ENCODE measurements around the gene COX11. TPM values are rescaled to one million over a fixed set of nuclear protein-coding genes. Genes with fewer than 3 reads are reported as not detected.

The COX11 gene, protein sequence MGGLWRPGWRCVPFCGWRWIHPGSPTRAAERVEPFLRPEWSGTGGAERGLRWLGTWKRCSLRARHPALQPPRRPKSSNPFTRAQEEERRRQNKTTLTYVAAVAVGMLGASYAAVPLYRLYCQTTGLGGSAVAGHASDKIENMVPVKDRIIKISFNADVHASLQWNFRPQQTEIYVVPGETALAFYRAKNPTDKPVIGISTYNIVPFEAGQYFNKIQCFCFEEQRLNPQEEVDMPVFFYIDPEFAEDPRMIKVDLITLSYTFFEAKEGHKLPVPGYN
- total RNA-seq: 64.9 TPM
- polyA plus RNA-seq (ENCODE audit: insufficient read depth, low read depth, low replicate concordance): 52.7 TPM
- long read RNA-seq, donor 1, transcript COX11-203 (1 exons, 3,244 nt): major isoform, 14 of 33 reads
- long read RNA-seq, donor 1, transcript COX11-202 (3 exons, 1,108 nt): minor isoform, 6 of 33 reads
- long read RNA-seq, donor 1, partial matches to known transcripts: 6 of 33 reads
- long read RNA-seq, donor 1, other reads (novel, unspliced or antisense): 0 of 33 reads
- long read RNA-seq, donor 2, transcript COX11-202 (3 exons, 1,108 nt): minor isoform, 6 of 70 reads
- long read RNA-seq, donor 2, transcript COX11-203 (1 exons, 3,244 nt): major isoform, 29 of 70 reads
- long read RNA-seq, donor 2, transcript COX11-201 (4 exons, 2,497 nt): minor isoform, 12 of 70 reads
- long read RNA-seq, donor 2, partial matches to known transcripts: 19 of 70 reads
- long read RNA-seq, donor 2, other reads (novel, unspliced or antisense): 0 of 70 reads
- long read RNA-seq, donor 3, transcript COX11-201 (4 exons, 2,497 nt): minor isoform, 19 of 78 reads
- long read RNA-seq, donor 3, transcript COX11-202 (3 exons, 1,108 nt): minor isoform, 5 of 78 reads
- long read RNA-seq, donor 3, transcript COX11-203 (1 exons, 3,244 nt): major isoform, 45 of 78 reads
- long read RNA-seq, donor 3, partial matches to known transcripts: 9 of 78 reads
- long read RNA-seq, donor 3, other reads (novel, unspliced or antisense): 0 of 78 reads
- long read RNA-seq, donor 4, transcript COX11-203 (1 exons, 3,244 nt): major isoform, 16 of 69 reads
- long read RNA-seq, donor 4, transcript COX11-201 (4 exons, 2,497 nt): major isoform, 16 of 69 reads
- long read RNA-seq, donor 4, partial matches to known transcripts: 35 of 69 reads
- long read RNA-seq, donor 4, other reads (novel, unspliced or antisense): 0 of 69 reads
- long read RNA-seq, donor 5, partial matches to known transcripts: 0 of 3 reads
- long read RNA-seq, donor 5, other reads (novel, unspliced or antisense): 0 of 3 reads
- long read RNA-seq, donor 6, transcript COX11-203 (1 exons, 3,244 nt): minor isoform, 11 of 73 reads
- long read RNA-seq, donor 6, transcript COX11-202 (3 exons, 1,108 nt): minor isoform, 6 of 73 reads
- long read RNA-seq, donor 6, transcript COX11-201 (4 exons, 2,497 nt): major isoform, 12 of 73 reads
- long read RNA-seq, donor 6, partial matches to known transcripts: 32 of 73 reads
- long read RNA-seq, donor 6, other reads (novel, unspliced or antisense): 10 of 73 reads
- long read RNA-seq, donor 7, transcript COX11-201 (4 exons, 2,497 nt): major isoform, 23 of 36 reads
- long read RNA-seq, donor 7, transcript COX11-202 (3 exons, 1,108 nt): minor isoform, 6 of 36 reads
- long read RNA-seq, donor 7, partial matches to known transcripts: 1 of 36 reads
- long read RNA-seq, donor 7, other reads (novel, unspliced or antisense): 2 of 36 reads
- long read RNA-seq, donor 8, transcript COX11-202 (3 exons, 1,108 nt): minor isoform, 5 of 35 reads
- long read RNA-seq, donor 8, transcript COX11-203 (1 exons, 3,244 nt): minor isoform, 6 of 35 reads
- long read RNA-seq, donor 8, transcript COX11-201 (4 exons, 2,497 nt): major isoform, 13 of 35 reads
- long read RNA-seq, donor 8, partial matches to known transcripts: 10 of 35 reads
- long read RNA-seq, donor 8, other reads (novel, unspliced or antisense): 0 of 35 reads
- long read RNA-seq, donor 9, transcript COX11-201 (4 exons, 2,497 nt): major isoform, 6 of 12 reads
- long read RNA-seq, donor 9, partial matches to known transcripts: 0 of 12 reads
- long read RNA-seq, donor 9, other reads (novel, unspliced or antisense): 0 of 12 reads
- long read RNA-seq, donor 10, transcript COX11-201 (4 exons, 2,497 nt): minor isoform, 9 of 66 reads
- long read RNA-seq, donor 10, transcript COX11-203 (1 exons, 3,244 nt): major isoform, 45 of 66 reads
- long read RNA-seq, donor 10, partial matches to known transcripts: 8 of 66 reads
- long read RNA-seq, donor 10, other reads (novel, unspliced or antisense): 0 of 66 reads

DNA sequence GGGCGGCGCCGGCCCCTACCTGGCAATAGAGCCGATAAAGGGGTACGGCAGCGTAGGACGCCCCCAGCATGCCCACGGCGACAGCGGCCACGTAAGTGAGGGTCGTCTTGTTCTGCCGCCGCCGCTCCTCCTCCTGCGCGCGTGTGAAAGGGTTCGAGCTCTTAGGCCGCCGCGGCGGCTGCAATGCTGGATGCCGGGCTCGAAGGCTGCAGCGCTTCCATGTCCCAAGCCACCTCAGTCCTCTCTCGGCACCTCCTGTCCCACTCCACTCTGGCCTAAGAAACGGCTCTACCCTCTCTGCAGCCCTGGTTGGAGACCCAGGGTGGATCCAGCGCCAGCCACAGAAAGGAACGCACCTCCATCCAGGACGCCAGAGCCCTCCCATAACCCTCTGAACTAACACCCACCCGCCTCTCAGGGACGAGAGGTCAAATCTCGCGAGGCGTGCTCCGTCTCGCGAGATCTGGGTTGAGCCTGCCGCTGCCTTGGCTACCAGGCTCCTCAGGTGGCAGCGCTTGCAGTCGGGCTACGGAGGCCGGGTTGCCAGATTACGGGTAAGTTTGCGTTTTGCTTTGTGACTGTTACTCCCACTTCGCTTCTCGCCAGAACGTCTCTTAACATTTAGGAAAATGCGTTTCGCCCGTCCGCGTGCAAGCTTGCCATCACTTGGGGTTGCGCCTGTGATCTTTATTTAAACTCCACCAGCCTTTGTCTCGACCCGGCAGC, at the start of gene COX11, which contains the start of gene STXBP4:
Gene COX11, minus strand, starts transcription at position 393 of the 726 bp plus-strand sequence. Its CDS starts 8 bp downstream, at position 385.
Gene STXBP4, plus strand, starts transcription at position 504 of the 726 bp plus-strand sequence. CDS start 17,455 bp downstream, outside the sequence.
- no peaks in the 10 kb centered on the region for H3K9me3 ChIP-seq (ENCODE audit: control insufficient read depth in 2 of 3, insufficient read depth in 1 of 3, low read length in 3 of 3)
- peak; percentile 97 to 99 (median 98) for DNase-seq
- no peaks in the 10 kb centered on the region for H3K27me3 ChIP-seq (ENCODE audit: control insufficient read depth, insufficient read depth, low read length)
- H3K36me3 ChIP-seq (ENCODE audit: control insufficient read depth in 2 of 3, insufficient read depth in 3 of 3, low read length in 3 of 3): peaks cover 0 to 13% (median 6%) of the 10 kb centered on the region in 3 donors
- intact Hi-C loops (cut with DNase I): no loop called here
- H3K4me3 ChIP-seq (ENCODE audit: low read length in 3 of 3): peak within 1 kb of the TSS; percentile 88 to 92 (median 91)
- H3K4me1 ChIP-seq (ENCODE audit: control insufficient read depth in 2 of 3, insufficient read depth in 2 of 3, low read depth in 1 of 3, low read length in 3 of 3): peaks cover 2 to 12% (median 9%) of the 10 kb centered on the region in 3 donors
- H3K27ac ChIP-seq (ENCODE audit: low read depth in 2 of 2, low read length in 2 of 2): peak within 1 kb of the TSS; percentile 82 to 87
- TF ChIP-seq, protein P1, sequence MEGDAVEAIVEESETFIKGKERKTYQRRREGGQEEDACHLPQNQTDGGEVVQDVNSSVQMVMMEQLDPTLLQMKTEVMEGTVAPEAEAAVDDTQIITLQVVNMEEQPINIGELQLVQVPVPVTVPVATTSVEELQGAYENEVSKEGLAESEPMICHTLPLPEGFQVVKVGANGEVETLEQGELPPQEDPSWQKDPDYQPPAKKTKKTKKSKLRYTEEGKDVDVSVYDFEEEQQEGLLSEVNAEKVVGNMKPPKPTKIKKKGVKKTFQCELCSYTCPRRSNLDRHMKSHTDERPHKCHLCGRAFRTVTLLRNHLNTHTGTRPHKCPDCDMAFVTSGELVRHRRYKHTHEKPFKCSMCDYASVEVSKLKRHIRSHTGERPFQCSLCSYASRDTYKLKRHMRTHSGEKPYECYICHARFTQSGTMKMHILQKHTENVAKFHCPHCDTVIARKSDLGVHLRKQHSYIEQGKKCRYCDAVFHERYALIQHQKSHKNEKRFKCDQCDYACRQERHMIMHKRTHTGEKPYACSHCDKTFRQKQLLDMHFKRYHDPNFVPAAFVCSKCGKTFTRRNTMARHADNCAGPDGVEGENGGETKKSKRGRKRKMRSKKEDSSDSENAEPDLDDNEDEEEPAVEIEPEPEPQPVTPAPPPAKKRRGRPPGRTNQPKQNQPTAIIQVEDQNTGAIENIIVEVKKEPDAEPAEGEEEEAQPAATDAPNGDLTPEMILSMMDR (IDR thresholded peaks at IDR 0.05; ENCODE audit: borderline replicate concordance, extremely low read depth, insufficient read depth): peak; percentile 10
- no peak for FAIRE-seq
- H3K9ac ChIP-seq (ENCODE audit: low read length in 3 of 3): peak within 1 kb of the TSS; percentile 77 to 91 (median 88)

- Histone ChIP-seq H3K9ac (ENCODE audit: low read length in 3 of 3) (no peak overlapping the region), H3K27ac (ENCODE audit: low read depth in 2 of 2, low read length in 2 of 2) (no peak overlapping the region), H3K4me3 (ENCODE audit: low read length in 3 of 3) (no peak overlapping the region), H3K27me3 (ENCODE audit: control insufficient read depth, insufficient read depth, low read length) (no peaks in the 10 kb centered on the region), H3K36me3 (ENCODE audit: control insufficient read depth in 2 of 3, insufficient read depth in 3 of 3, low read length in 3 of 3) (no peaks in the 10 kb centered on the region), H3K9me3 (ENCODE audit: control insufficient read depth in 2 of 3, insufficient read depth in 1 of 3, low read length in 3 of 3) (no peaks in the 10 kb centered on the region), H3K4me1 (ENCODE audit: control insufficient read depth in 2 of 3, insufficient read depth in 2 of 3, low read depth in 1 of 3, low read length in 3 of 3) (no peaks in the 10 kb centered on the region)
- TF ChIP-seq, protein P1 (IDR thresholded peaks at IDR 0.05; ENCODE audit: borderline replicate concordance, extremely low read depth, insufficient read depth): peak; percentile 24
- intact Hi-C loops (cut with DNase I): no loop called here
- FAIRE-seq (no peak), DNase-seq (peak in 1 of 5 donors; percentile 7)
These were observed 37.1 kb upstream of the COX11 start for GRCh38 chr17:55005520-55005919.
